H1 (cell line): Measurements from ENCODE around the gene GRK5. TPM values are rescaled to one million over a fixed set of nuclear protein-coding genes. Genes with fewer than 3 reads are reported as not detected.

Experiments
- CHD1 ChIP-seq: IDR thresholded peaks from 2 replicates; pipeline ENCODE4 v1.6.1; 2012; ENCODE audit warnings: low read depth, low read length, improper control_type of control experiment
- EZH2 ChIP-seq: fragments of 200-600 bp; sonication (generic); IDR thresholded peaks from 2 replicates; pipeline ENCODE4 v1.7.1; 2012; ENCODE audit warnings: low read depth, mild to moderate bottlenecking, moderate library complexity, low read length, inconsistent platforms; ENCODE audit not compliant: severe bottlenecking
- JUN ChIP-seq: IDR thresholded peaks from 2 replicates; pipeline ENCODE4 v1.6.1; 2011; ENCODE audit warnings: low read depth, mild to moderate bottlenecking, improper control_type of control experiment, low read length
- KDM4A ChIP-seq: IDR thresholded peaks from one replicate; pipeline ENCODE4 v1.7.1; 2012; ENCODE audit warnings: low read depth, mild to moderate bottlenecking, moderate library complexity, low read length, inconsistent platforms; ENCODE audit not compliant: severe bottlenecking
- polyA plus RNA-seq, 7 experiments: library from polyadenylated mRNA; depleted of rRNA in 3 of 7; stranded (reverse) in 5 of 7; unstranded in 2 of 7; fragments of >200 nt in 5 of 7; fragments of 200-250 nt in 2 of 7; gene quantifications; 1 replicate in 5 of 7; 2 replicates in 1 of 7; 4 replicates in 1 of 7; pipeline versions ENCODE4 v1.2.1 to v1.2.3, GENCODE V29; 2011 to 2013; ENCODE audit warnings: missing spikeins in 2 of 7, mixed read lengths in 2 of 7
- total RNA-seq: library from RNA; stranded (reverse); fragmentation: NEBNext Ultra II Directional; extraction: Animal tissue kit (Norgen Biotek cat#: 25700); gene quantifications from 2 replicates; pipeline ENCODE4 v1.2.1, GENCODE V29; 2021
- TF ChIP-seq, protein P1 (sequence below): IDR thresholded peaks from 2 replicates; pipeline ENCODE4 v1.6.1; 2012; ENCODE audit warnings: low read length, inconsistent platforms

Gene GRK5
- total and polyA plus RNA-seq, 2 of the 8 experiments (the other 6 are each of a cell fraction or from before 2014, with no cell fraction given), result 0.54 to 2.5 TPM

DNA sequence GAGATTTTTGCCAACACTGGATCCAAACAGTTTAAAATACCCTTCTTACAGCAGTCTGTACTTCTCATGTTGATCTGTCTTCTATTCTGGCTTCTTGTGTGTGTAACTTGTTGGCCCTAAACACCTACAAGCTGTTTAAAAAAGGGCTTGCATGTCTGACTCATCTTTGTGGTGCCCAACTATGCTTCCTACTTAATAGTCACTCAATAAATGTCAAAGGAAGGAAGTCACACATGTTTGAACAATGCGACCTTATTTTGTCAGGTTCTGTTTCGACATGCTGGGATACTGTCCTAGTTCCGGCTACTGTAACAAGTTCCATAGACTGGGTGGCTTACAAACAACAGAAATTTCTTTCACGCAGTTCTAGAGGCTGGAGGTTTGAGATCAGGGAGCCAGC is 9.4 kb upstream of the GRK5 start (continued):
- TF ChIP-seq, protein P1, sequence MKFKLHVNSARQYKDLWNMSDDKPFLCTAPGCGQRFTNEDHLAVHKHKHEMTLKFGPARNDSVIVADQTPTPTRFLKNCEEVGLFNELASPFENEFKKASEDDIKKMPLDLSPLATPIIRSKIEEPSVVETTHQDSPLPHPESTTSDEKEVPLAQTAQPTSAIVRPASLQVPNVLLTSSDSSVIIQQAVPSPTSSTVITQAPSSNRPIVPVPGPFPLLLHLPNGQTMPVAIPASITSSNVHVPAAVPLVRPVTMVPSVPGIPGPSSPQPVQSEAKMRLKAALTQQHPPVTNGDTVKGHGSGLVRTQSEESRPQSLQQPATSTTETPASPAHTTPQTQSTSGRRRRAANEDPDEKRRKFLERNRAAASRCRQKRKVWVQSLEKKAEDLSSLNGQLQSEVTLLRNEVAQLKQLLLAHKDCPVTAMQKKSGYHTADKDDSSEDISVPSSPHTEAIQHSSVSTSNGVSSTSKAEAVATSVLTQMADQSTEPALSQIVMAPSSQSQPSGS, result no peak
- no peak for TF ChIP-seq EZH2
- no peak for TF ChIP-seq CHD1
- TF ChIP-seq JUN, result no peak
- TF ChIP-seq KDM4A, result no peak
- TF ChIP-seq, all 59 proteins: peak for 0
